ENCODE data around the gene FN1.

Gene FN1

GRCh38 chr2:215427585-215427984 lies 8.3 kb downstream of the FN1 start:
- TF ChIP-seq CTCF (IDR thresholded peaks at IDR 0.05; ENCODE audit: insufficient read depth, low read length, missing control alignments): no peak
- CTCF ChIA-PET: no interaction called here
- H3K4me3 ChIP-seq (ENCODE audit: low read depth, low read length): no peak overlapping the region
- POLR2A ChIA-PET: no interaction called here
- DNase-seq (ENCODE audit: low read depth, low spot score): no peak

GRCh38 chr2:215425021-215425782 lies 10.7 kb downstream of the FN1 start:
- DNase-seq (ENCODE audit: low read depth, low spot score): no peak
- ChIA-PET CTCF (interaction anchor here (0.9 to 3.1 kb wide), 2 partner anchors 495 to 506 kb away, joined by 3 to 12 read pairs; no protein-coding TSS in a partner anchor), POLR2A (interaction anchor here (0.6 to 1.1 kb wide), 7 partner anchors 8 to 304 kb away, joined by 3 to 4 read pairs (median 3); no protein-coding TSS in a partner anchor)
- no peak for TF ChIP-seq CTCF (IDR thresholded peaks at IDR 0.05; ENCODE audit: insufficient read depth, low read length, missing control alignments)
- H3K4me3 ChIP-seq (ENCODE audit: low read depth, low read length): no peak overlapping the region; the same call in 1 of the 2 replicates

DNA sequence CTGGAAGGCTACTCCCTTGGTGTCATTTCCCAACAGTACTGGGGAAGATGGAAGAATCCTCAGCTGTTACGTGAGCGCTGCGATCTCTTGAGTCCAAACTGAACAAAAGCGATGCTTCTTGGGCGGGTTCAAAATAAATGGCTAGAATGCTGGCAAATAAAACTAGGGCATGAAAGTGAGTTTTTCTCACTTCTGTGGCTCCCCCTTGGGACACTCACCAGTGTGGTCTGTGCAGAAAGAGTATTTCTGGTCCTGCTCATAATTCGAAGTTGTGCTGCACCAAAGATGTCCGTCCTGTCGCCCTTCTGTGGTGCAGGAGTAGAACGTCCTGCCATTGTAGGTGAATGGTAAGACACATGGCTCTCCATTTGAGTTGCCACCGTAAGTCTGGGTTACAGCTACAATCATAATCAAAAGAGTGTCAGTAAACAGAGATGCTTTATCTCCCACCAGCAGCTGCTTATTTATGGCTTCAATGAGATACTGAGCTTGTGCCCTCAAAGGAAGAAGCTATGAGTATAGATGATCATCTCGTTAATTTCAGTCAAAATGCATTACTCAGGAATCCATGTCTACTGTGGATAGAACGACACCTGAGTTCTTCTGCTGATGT lies 11.8 kb downstream of the FN1 start:
- no peak for TF ChIP-seq CTCF (IDR thresholded peaks at IDR 0.05; ENCODE audit: insufficient read depth, low read length, missing control alignments)
- peak overlapping the region; percentile 18; the same call in 1 of the 2 replicates for H3K4me3 ChIP-seq (ENCODE audit: low read depth, low read length)

DNA sequence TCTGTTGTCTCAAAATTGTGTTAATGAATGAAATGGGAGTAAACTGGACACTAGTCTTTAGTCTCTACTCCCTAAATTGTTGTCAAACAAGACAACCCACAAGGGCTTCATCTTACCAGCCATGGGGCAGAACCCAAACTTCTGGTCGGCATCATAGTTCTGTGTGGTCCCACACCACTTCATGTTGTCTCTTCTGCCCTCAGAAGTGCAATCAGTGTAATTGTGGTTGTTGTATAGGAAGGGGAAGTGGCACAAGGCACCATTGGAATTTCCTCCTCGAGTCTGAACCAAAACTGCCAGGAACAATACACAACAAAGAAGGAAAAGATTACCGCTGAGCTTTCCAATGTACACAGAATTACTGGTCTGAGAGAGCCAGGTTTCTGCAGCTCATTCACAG lies 12.6 kb downstream of the FN1 start:
- ChIA-PET CTCF (interaction anchor here (3.1 kb wide), 1 partner anchor 497 kb away, joined by 12 read pairs; no protein-coding TSS in a partner anchor), POLR2A (interaction anchor here (0.7 to 1.8 kb wide), 4 partner anchors 8 to 772 kb away, joined by 3 to 9 read pairs (median 3); no protein-coding TSS in a partner anchor)
- H3K4me3 ChIP-seq (ENCODE audit: low read depth, low read length): no peak overlapping the region
- DNase-seq (ENCODE audit: low read depth, low spot score): no peak
- no peak for TF ChIP-seq CTCF (IDR thresholded peaks at IDR 0.05; ENCODE audit: insufficient read depth, low read length, missing control alignments)

More for the DNA sequence above, 11.8 kb downstream of the FN1 start:
- POLR2A ChIA-PET: interaction anchor here (0.6 to 1.8 kb wide), 6 partner anchors 7 to 771 kb away, joined by 3 to 9 read pairs (median 3); no protein-coding TSS in a partner anchor
- CTCF ChIA-PET: interaction anchor here (0.9 to 3.1 kb wide), 3 partner anchors 16 to 508 kb away, joined by 3 to 12 read pairs (median 3); no protein-coding TSS in a partner anchor
- no peak for DNase-seq (ENCODE audit: low read depth, low spot score)

GRCh38 chr2:215422676-215423075 lies 13.2 kb downstream of the FN1 start:
- DNase-seq (ENCODE audit: low read depth, low spot score): no peak
- H3K4me3 ChIP-seq (ENCODE audit: low read depth, low read length): no peak overlapping the region
- TF ChIP-seq CTCF (IDR thresholded peaks at IDR 0.05; ENCODE audit: insufficient read depth, low read length, missing control alignments): no peak
- CTCF ChIA-PET: no interaction called here
- POLR2A ChIA-PET: interaction anchor here (0.7 to 1.8 kb wide), 2 partner anchors 9 kb away, joined by 3 to 9 read pairs; no protein-coding TSS in a partner anchor

All from AG04449 (cell line).